COLO829 (cell line): Measurements from ENCODE around the gene ARHGAP5.
"Not testable (repeated sequence)": the region's sequence is repeated elsewhere in the genome, so short reads cannot be mapped to it uniquely, and the experiment has no call there.

Source experiments
- DNase-seq: peaks from one replicate; pipeline ENCODE4 v3.0.0; 2012; ENCODE audit warnings: low spot score

The ARHGAP5 gene

GRCh38 chr14:32109676-32110547 lies 32.8 kb downstream of the ARHGAP5 start:
- no peak for DNase-seq

- DNase-seq: no peak
Measured at GRCh38 chr14:32110548-32110896, 33.4 kb downstream of the ARHGAP5 start.

- no peak for DNase-seq
Measured at GRCh38 chr14:32121536-32121935, 44.4 kb downstream of the ARHGAP5 start.

GRCh38 chr14:32121948-32122347 lies 44.8 kb downstream of the ARHGAP5 start:
- DNase-seq: no peak

- not testable (repeated sequence) for DNase-seq
Measured at GRCh38 chr14:32126899-32127730, 50.0 kb downstream of the ARHGAP5 start.

GRCh38 chr14:32127731-32128654 lies 50.9 kb downstream of the ARHGAP5 start:
- not testable (repeated sequence) for DNase-seq

GRCh38 chr14:32128703-32129102 lies 51.6 kb downstream of the ARHGAP5 start:
- DNase-seq: no peak

GRCh38 chr14:32129124-32129523 lies 52.0 kb downstream of the ARHGAP5 start:
- peak; percentile 6 for DNase-seq

- not testable (repeated sequence) for DNase-seq
Measured at GRCh38 chr14:32131689-32132088, 54.6 kb downstream of the ARHGAP5 start.

- no peak for DNase-seq
Measured at GRCh38 chr14:32134448-32135097, 57.5 kb downstream of the ARHGAP5 start.

GRCh38 chr14:32136027-32136825 lies 59.1 kb downstream of the ARHGAP5 start:
- DNase-seq: no peak

GRCh38 chr14:32137313-32137712 lies 60.2 kb downstream of the ARHGAP5 start:
- no peak for DNase-seq

- no peak for DNase-seq
Measured at GRCh38 chr14:32137892-32138291, 60.8 kb downstream of the ARHGAP5 start.

GRCh38 chr14:32142341-32142740 lies 65.2 kb downstream of the ARHGAP5 start:
- DNase-seq: no peak

GRCh38 chr14:32142754-32143437 lies 65.8 kb downstream of the ARHGAP5 start:
- DNase-seq: no peak

GRCh38 chr14:32150392-32150791 lies 73.3 kb downstream of the ARHGAP5 start:
- DNase-seq: no peak

GRCh38 chr14:32166029-32166428 lies 88.9 kb downstream of the ARHGAP5 start:
- DNase-seq: no peak

- no peak for DNase-seq
Measured at GRCh38 chr14:32166924-32167323, 89.8 kb downstream of the ARHGAP5 start.

GRCh38 chr14:32167907-32168306 lies 90.8 kb downstream of the ARHGAP5 start:
- DNase-seq: no peak

- DNase-seq: no peak
Measured at GRCh38 chr14:32169191-32169590, 92.1 kb downstream of the ARHGAP5 start.
